Gastrocnemius medialis (tissue), 4 donors: ENCODE results near the gene ACVR1.

Source experiments
- CTCF ChIP-seq, 5 experiments: fragments of 450-650 bp in 3 of 5; fragments of 200-600 bp in 2 of 5; sonication (generic) in 2 of 5; IDR thresholded peaks in 4 of 5; conservative IDR thresholded peaks in 1 of 5; 1 replicate in 4 of 5; 2 replicates in 1 of 5; pipeline ENCODE4 v1.5.1; 2016 to 2019; ENCODE audit warnings: antibody characterized with exemption in 5 of 5, mild to moderate bottlenecking in 3 of 5, moderate library complexity in 3 of 5
- POLR2A ChIP-seq, 2 donors: fragments of 450-650 bp; IDR thresholded peaks; one replicate each; pipeline ENCODE4 v1.6.1; 2017; ENCODE audit warnings: antibody characterized with exemption in 2 of 2, mild to moderate bottlenecking in 2 of 2, moderate library complexity in 2 of 2

DNA sequence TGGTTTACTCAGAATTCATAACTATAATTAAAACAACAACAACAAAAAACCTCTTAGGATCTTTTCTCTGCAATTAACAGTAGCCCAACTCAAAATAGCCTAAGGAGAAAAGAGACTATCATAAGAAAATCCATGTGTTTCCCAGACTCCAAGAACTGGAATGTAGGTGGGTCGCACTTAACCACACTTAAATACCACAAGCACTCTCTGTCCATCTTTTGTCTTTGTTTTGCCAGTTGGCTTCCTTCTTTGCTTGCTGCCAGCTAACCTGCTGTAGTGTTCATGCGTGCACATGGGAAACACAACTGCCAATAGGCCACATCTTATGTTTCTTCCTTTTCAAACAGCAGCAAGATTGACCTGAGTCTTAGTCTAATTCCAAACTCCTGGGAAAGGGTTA, 24.1 kb upstream of the ACVR1 start:
- TF ChIP-seq CTCF (IDR thresholded peaks at IDR 0.05 in 4 of 5, conservative IDR thresholded peaks at IDR 0.05 in 1 of 5) = no peak
- no peak for TF ChIP-seq POLR2A (IDR thresholded peaks at IDR 0.05)
